ENCODE results near the gene PEPD.

PEPD gene

GRCh38 chr19:33418871-33419787 lies 102.5 kb downstream of the PEPD start:
- H3K9me2 ChIP-seq (replicated peaks; ENCODE audit: insufficient read depth, low read length) = no peaks in the 10 kb centered on the region
- DNase-seq = no peak
- H3K79me2 ChIP-seq (ENCODE audit: low read length) = no peaks in the 10 kb centered on the region
- TF ChIP-seq EZH2 (optimal IDR thresholded peaks at IDR 0.05; ENCODE audit: low read depth, low read length) (no peak), EZH2phosphoT487 (IDR thresholded peaks at IDR 0.05; ENCODE audit: low read length) (no peak)
- TF ChIP-seq, protein P1, sequence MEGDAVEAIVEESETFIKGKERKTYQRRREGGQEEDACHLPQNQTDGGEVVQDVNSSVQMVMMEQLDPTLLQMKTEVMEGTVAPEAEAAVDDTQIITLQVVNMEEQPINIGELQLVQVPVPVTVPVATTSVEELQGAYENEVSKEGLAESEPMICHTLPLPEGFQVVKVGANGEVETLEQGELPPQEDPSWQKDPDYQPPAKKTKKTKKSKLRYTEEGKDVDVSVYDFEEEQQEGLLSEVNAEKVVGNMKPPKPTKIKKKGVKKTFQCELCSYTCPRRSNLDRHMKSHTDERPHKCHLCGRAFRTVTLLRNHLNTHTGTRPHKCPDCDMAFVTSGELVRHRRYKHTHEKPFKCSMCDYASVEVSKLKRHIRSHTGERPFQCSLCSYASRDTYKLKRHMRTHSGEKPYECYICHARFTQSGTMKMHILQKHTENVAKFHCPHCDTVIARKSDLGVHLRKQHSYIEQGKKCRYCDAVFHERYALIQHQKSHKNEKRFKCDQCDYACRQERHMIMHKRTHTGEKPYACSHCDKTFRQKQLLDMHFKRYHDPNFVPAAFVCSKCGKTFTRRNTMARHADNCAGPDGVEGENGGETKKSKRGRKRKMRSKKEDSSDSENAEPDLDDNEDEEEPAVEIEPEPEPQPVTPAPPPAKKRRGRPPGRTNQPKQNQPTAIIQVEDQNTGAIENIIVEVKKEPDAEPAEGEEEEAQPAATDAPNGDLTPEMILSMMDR (IDR thresholded peaks at IDR 0.05; ENCODE audit: low read length) = no peak
- H3K27ac ChIP-seq (ENCODE audit: low read length) = no peak overlapping the region
- no peaks in the 10 kb centered on the region for H3K27me3 ChIP-seq (replicated peaks; ENCODE audit: insufficient read depth, low read length)
- no peak overlapping the region for H3K9ac ChIP-seq (ENCODE audit: low read length)
- H3K4me3 ChIP-seq (ENCODE audit: low read length) = no peak overlapping the region
- H3F3A ChIP-seq (ENCODE audit: insufficient read depth, low read length) = no peaks in the 10 kb centered on the region
- H3K9me3 ChIP-seq (replicated peaks; ENCODE audit: insufficient read depth, low read length) = no peaks in the 10 kb centered on the region
- no peaks in the 10 kb centered on the region for H3K4me1 ChIP-seq (ENCODE audit: low read length)
- H3K4me2 ChIP-seq (ENCODE audit: low read depth, low read length) = no peak overlapping the region
- H4K20me1 ChIP-seq (ENCODE audit: insufficient read depth, low read length) = no peaks in the 10 kb centered on the region
- H2AFZ ChIP-seq (ENCODE audit: low read length) = no peak overlapping the region
- no peaks in the 10 kb centered on the region for H3K36me3 ChIP-seq (replicated peaks; ENCODE audit: insufficient read depth, low read length)

GRCh38 chr19:33418461-33418860 lies 103.1 kb downstream of the PEPD start:
- Histone ChIP-seq H3K4me1 (ENCODE audit: low read length) (no peaks in the 10 kb centered on the region), H3K9me3 (replicated peaks; ENCODE audit: insufficient read depth, low read length) (no peaks in the 10 kb centered on the region), H3K4me2 (ENCODE audit: low read depth, low read length) (no peak overlapping the region), H4K20me1 (ENCODE audit: insufficient read depth, low read length) (no peaks in the 10 kb centered on the region), H3K27me3 (replicated peaks; ENCODE audit: insufficient read depth, low read length) (no peaks in the 10 kb centered on the region), H3K36me3 (replicated peaks; ENCODE audit: insufficient read depth, low read length) (no peaks in the 10 kb centered on the region), H2AFZ (ENCODE audit: low read length) (no peak overlapping the region), H3K9ac (ENCODE audit: low read length) (no peak overlapping the region), H3K4me3 (ENCODE audit: low read length) (no peak overlapping the region), H3K9me2 (replicated peaks; ENCODE audit: insufficient read depth, low read length) (no peaks in the 10 kb centered on the region), H3F3A (ENCODE audit: insufficient read depth, low read length) (no peaks in the 10 kb centered on the region), H3K27ac (ENCODE audit: low read length) (no peak overlapping the region), H3K79me2 (ENCODE audit: low read length) (no peaks in the 10 kb centered on the region)
- no peak for DNase-seq
- no peak for TF ChIP-seq EZH2 (optimal IDR thresholded peaks at IDR 0.05; ENCODE audit: low read depth, low read length)
- no peak for TF ChIP-seq EZH2phosphoT487 (IDR thresholded peaks at IDR 0.05; ENCODE audit: low read length)
- TF ChIP-seq, protein P1 (IDR thresholded peaks at IDR 0.05; ENCODE audit: low read length) = no peak

- TF ChIP-seq, protein P1 (IDR thresholded peaks at IDR 0.05; ENCODE audit: low read length) = no peak
- no peak overlapping the region for H2AFZ ChIP-seq (ENCODE audit: low read length)
- no peak overlapping the region for H3K4me2 ChIP-seq (ENCODE audit: low read depth, low read length)
- no peak overlapping the region for H3K27ac ChIP-seq (ENCODE audit: low read length)
- no peaks in the 10 kb centered on the region for H4K20me1 ChIP-seq (ENCODE audit: insufficient read depth, low read length)
- no peaks in the 10 kb centered on the region for H3K9me2 ChIP-seq (replicated peaks; ENCODE audit: insufficient read depth, low read length)
- H3K4me3 ChIP-seq (ENCODE audit: low read length) = no peak overlapping the region
- no peaks in the 10 kb centered on the region for H3K9me3 ChIP-seq (replicated peaks; ENCODE audit: insufficient read depth, low read length)
- H3K36me3 ChIP-seq (replicated peaks; ENCODE audit: insufficient read depth, low read length) = no peaks in the 10 kb centered on the region
- H3K4me1 ChIP-seq (ENCODE audit: low read length) = no peaks in the 10 kb centered on the region
- no peaks in the 10 kb centered on the region for H3F3A ChIP-seq (ENCODE audit: insufficient read depth, low read length)
- H3K27me3 ChIP-seq (replicated peaks; ENCODE audit: insufficient read depth, low read length) = no peaks in the 10 kb centered on the region
- no peak overlapping the region for H3K9ac ChIP-seq (ENCODE audit: low read length)
- no peaks in the 10 kb centered on the region for H3K79me2 ChIP-seq (ENCODE audit: low read length)
- DNase-seq = no peak
Observed at GRCh38 chr19:33417751-33418150, 103.8 kb downstream of the PEPD start.
